SK-N-MC (cell line): ENCODE data around the gene MACROH2A1.

Experiments used
- DNase-seq: peaks from one replicate; pipeline ENCODE4 v3.0.0-alpha.2; 2011; ENCODE audit warnings: low read depth, low spot score
- H3K27ac ChIP-seq: fragments of 200-600 bp; sonication (generic); 2 replicates; pipeline ENCODE4 v1.5.1; 2016; ENCODE audit warnings: mixed run types
- H3K36me3 ChIP-seq: fragments of 200-600 bp; sonication (generic); 2 replicates; pipeline ENCODE4 v1.6.1; 2017; ENCODE audit warnings: antibody characterized with exemption, low read length, mixed read lengths; ENCODE audit not compliant: insufficient read depth
- H3K4me3 ChIP-seq: fragments of 200-600 bp; sonication (generic); 2 replicates; pipeline ENCODE4 v1.5.1; 2016
- H3K9ac ChIP-seq: fragments of 200-600 bp; sonication (generic); 2 replicates; pipeline ENCODE4 v1.8.0; 2017; ENCODE audit warnings: mixed run types, mixed read lengths; ENCODE audit not compliant: insufficient read length
- H3K9me3 ChIP-seq: fragments of 200-600 bp; sonication (generic); 2 replicates; pipeline ENCODE4 v1.6.1; 2017; ENCODE audit warnings: low read depth, mild to moderate bottlenecking, antibody characterized with exemption, low read length, moderate library complexity, mixed read lengths
- EZH2 ChIP-seq: fragments of 200-600 bp; sonication (generic); IDR thresholded peaks from one replicate; pipeline ENCODE4 v1.6.1; 2017; ENCODE audit warnings: antibody characterized with exemption
- FOXP2 ChIP-seq: optimal IDR thresholded peaks from 2 replicates; pipeline ENCODE3; 2011; ENCODE audit warnings: mild to moderate bottlenecking, moderate library complexity; ENCODE audit not compliant: insufficient read depth; ENCODE audit errors: extremely low read length, control extremely low read depth
- POLR2AphosphoS5 ChIP-seq: IDR thresholded peaks from 2 replicates; pipeline ENCODE4 v1.6.1; 2012; ENCODE audit warnings: mild to moderate bottlenecking, low read depth, low read length, borderline replicate concordance

The MACROH2A1 gene

GRCh38 chr5:135329913-135330797 is 68.9 kb downstream of the MACROH2A1 start:
- Histone ChIP-seq H3K9me3 (no peaks in the 10 kb centered on the region), H3K36me3 (peaks cover 8% of the 10 kb centered on the region; the same call in 1 of the 2 replicates), H3K4me3 (no peak overlapping the region), H3K9ac (no peak overlapping the region), H3K27ac (no peak overlapping the region)
- no peak for DNase-seq
- no peak for TF ChIP-seq EZH2
- TF ChIP-seq POLR2AphosphoS5 = no peak; the same call in 1 of the 2 replicates
- no peak for TF ChIP-seq FOXP2

GRCh38 chr5:135329066-135329912 is 69.7 kb downstream of the MACROH2A1 start:
- Histone ChIP-seq H3K4me3 (no peak overlapping the region), H3K9me3 (no peaks in the 10 kb centered on the region), H3K36me3 (peaks cover under 1% of the 10 kb centered on the region; the same call in 1 of the 2 replicates), H3K9ac (no peak overlapping the region), H3K27ac (no peak overlapping the region)
- no peak for TF ChIP-seq EZH2
- no peak for TF ChIP-seq FOXP2
- DNase-seq = no peak

- DNase-seq = no peak
- H3K27ac ChIP-seq = no peak overlapping the region
- H3K9me3 ChIP-seq = no peaks in the 10 kb centered on the region
- TF ChIP-seq POLR2AphosphoS5 (no peak), EZH2 (no peak), FOXP2 (no peak)
- no peak overlapping the region for H3K9ac ChIP-seq
- H3K4me3 ChIP-seq = no peak overlapping the region
- no peaks in the 10 kb centered on the region; the same call in 1 of the 2 replicates for H3K36me3 ChIP-seq
Observed at GRCh38 chr5:135328128-135328687, 70.8 kb downstream of the MACROH2A1 start.

GRCh38 chr5:135327429-135328127 is 71.5 kb downstream of the MACROH2A1 start:
- TF ChIP-seq FOXP2 = no peak
- TF ChIP-seq EZH2 = no peak
- TF ChIP-seq POLR2AphosphoS5 = no peak
- Histone ChIP-seq H3K4me3 (no peak overlapping the region), H3K9ac (no peak overlapping the region), H3K9me3 (no peaks in the 10 kb centered on the region), H3K36me3 (no peaks in the 10 kb centered on the region; the same call in 1 of the 2 replicates), H3K27ac (no peak overlapping the region)
- DNase-seq = no peak

GRCh38 chr5:135326296-135327254 is 72.5 kb downstream of the MACROH2A1 start:
- Histone ChIP-seq H3K9ac (no peak overlapping the region), H3K27ac (no peak overlapping the region), H3K9me3 (no peaks in the 10 kb centered on the region), H3K4me3 (no peak overlapping the region), H3K36me3 (no peaks in the 10 kb centered on the region)
- TF ChIP-seq POLR2AphosphoS5 = no peak
- TF ChIP-seq FOXP2 = no peak
- no peak for TF ChIP-seq EZH2
- no peak for DNase-seq

GRCh38 chr5:135324897-135325650 is 74.0 kb downstream of the MACROH2A1 start:
- no peak for DNase-seq
- TF ChIP-seq POLR2AphosphoS5 (no peak), EZH2 (no peak), FOXP2 (no peak)
- Histone ChIP-seq H3K36me3 (no peaks in the 10 kb centered on the region), H3K9ac (no peak overlapping the region), H3K4me3 (no peak overlapping the region), H3K9me3 (no peaks in the 10 kb centered on the region), H3K27ac (no peak overlapping the region)
